SH-SY5Y (cell line): ENCODE data around the gene GPHA2.

Experiments used
- GATA2 ChIP-seq: IDR thresholded peaks from 2 replicates; pipeline ENCODE4 v1.6.1; 2011; ENCODE audit warnings: mild to moderate bottlenecking, low read depth, low read length
- GATA3 ChIP-seq: IDR thresholded peaks from 2 replicates; pipeline ENCODE4 v1.6.1; 2011; ENCODE audit warnings: low read depth, mild to moderate bottlenecking, low read length, moderate library complexity

DNA sequence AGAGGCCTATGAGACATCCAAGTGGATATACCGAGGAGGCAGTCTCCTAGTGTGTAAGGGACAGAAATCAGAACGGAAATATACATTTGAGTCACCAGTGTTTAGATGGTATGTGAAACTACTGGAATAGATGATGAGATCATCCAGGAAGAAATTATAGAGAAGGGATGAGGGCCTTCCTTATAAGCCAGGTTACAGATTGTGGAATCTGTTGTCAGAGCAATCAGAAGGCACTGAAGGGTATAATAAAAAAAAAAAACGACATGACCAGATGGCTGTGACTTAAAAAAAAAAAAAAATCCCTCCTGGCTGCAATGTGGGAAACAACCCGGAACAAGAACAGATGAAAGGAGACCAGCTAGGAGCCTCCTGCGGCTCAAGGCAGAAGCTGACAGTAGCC lies 33.5 kb upstream of the GPHA2 start:
- TF ChIP-seq GATA3 (no peak), GATA2 (no peak)
